DOHH2 (cell line): Measurements from ENCODE around the gene PPHLN1.

Source experiments
- H3F3A ChIP-seq: fragments of 200-600 bp; sonication (generic), shearing (Covaris generic); 2 replicates; pipeline ENCODE4 v1.6.0; 2016; ENCODE audit warnings: antibody characterized with exemption, mild to moderate bottlenecking; ENCODE audit not compliant: control insufficient read depth, insufficient read depth
- H3K27ac ChIP-seq: fragments of 200-600 bp; sonication (generic); 2 replicates; pipeline ENCODE4 v1.5.1; 2014; ENCODE audit warnings: low read depth, mild to moderate bottlenecking, low read length, moderate library complexity
- H3K27me3 ChIP-seq: fragments of 200-600 bp; sonication (generic); 2 replicates; pipeline ENCODE4 v1.6.1; 2014; ENCODE audit warnings: mild to moderate bottlenecking, low read length, mixed read lengths; ENCODE audit not compliant: control insufficient read depth
- H3K36me3 ChIP-seq: fragments of 200-600 bp; sonication (generic); 2 replicates; pipeline ENCODE4 v1.6.1; 2014; ENCODE audit warnings: mild to moderate bottlenecking, low read length, moderate library complexity, mixed read lengths; ENCODE audit not compliant: control insufficient read depth
- H3K4me1 ChIP-seq: fragments of 200-600 bp; sonication (generic); 2 replicates; pipeline ENCODE4 v1.6.1; 2014; ENCODE audit warnings: mild to moderate bottlenecking, low read length, mixed read lengths; ENCODE audit not compliant: control insufficient read depth
- H3K4me2 ChIP-seq: fragments of 200-600 bp; sonication (generic); 2 replicates; pipeline ENCODE4 v1.6.0; 2014; ENCODE audit warnings: mild to moderate bottlenecking, low read length, moderate library complexity
- H3K4me3 ChIP-seq: fragments of 200-600 bp; sonication (generic); 2 replicates; pipeline ENCODE4 v1.5.1; 2014; ENCODE audit warnings: mild to moderate bottlenecking, low read length, mixed read lengths
- H3K79me2 ChIP-seq: fragments of 200-600 bp; sonication (generic); 2 replicates; pipeline ENCODE4 v1.6.1; 2014; ENCODE audit warnings: mild to moderate bottlenecking, low read length, mixed read lengths; ENCODE audit not compliant: control insufficient read depth
- H3K9me2 ChIP-seq: fragments of 200-600 bp; sonication (generic); replicated peaks from 2 replicates; pipeline ENCODE4 v1.6.1; 2014; ENCODE audit warnings: mild to moderate bottlenecking, low read length, mixed read lengths; ENCODE audit not compliant: control insufficient read depth
- H3K9me3 ChIP-seq: fragments of 200-600 bp; sonication (generic); 2 replicates; pipeline ENCODE4 v1.6.1; 2014; ENCODE audit warnings: antibody characterized with exemption, low read length, mixed read lengths; ENCODE audit not compliant: control insufficient read depth, insufficient read depth
- H4K20me1 ChIP-seq: fragments of 200-600 bp; sonication (generic); 2 replicates; pipeline ENCODE4 v1.6.0; 2014; ENCODE audit warnings: low read depth, mild to moderate bottlenecking, antibody characterized with exemption, low read length, moderate library complexity; ENCODE audit not compliant: control insufficient read depth, insufficient read depth
- EZH2phosphoT487 ChIP-seq: fragments of 200-600 bp; sonication (generic); IDR thresholded peaks from 2 replicates; pipeline ENCODE4 v1.6.1; 2017; ENCODE audit warnings: borderline replicate concordance, mild to moderate bottlenecking, antibody characterized with exemption, low read length, moderate library complexity, mixed read lengths
- TF ChIP-seq, protein P1 (sequence below): fragments of 200-600 bp; sonication (generic); IDR thresholded peaks from one replicate; pipeline ENCODE4 v1.5.1; 2014; ENCODE audit warnings: antibody characterized with exemption, mild to moderate bottlenecking, low read depth, low read length; ENCODE audit not compliant: poor library complexity, severe bottlenecking

The PPHLN1 gene

DNA sequence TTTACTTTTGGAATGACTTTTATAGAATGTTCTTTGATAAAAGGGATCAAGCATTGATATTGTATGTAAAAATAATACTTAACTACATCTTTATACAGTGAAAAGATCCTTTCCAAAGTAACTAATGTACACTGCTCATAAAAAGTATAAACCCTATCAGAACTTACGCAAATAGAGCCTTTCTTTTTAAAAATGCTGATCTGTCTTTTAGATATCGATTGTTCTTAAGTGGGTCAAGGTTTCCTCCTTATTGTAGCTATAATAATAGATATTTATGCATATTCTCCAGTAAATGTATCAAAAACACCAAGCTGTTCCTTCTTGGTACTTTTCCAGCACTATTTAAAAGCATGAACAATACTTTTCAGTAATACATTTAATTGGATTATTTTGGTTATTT, 68.5 kb downstream of the PPHLN1 start:
- Histone ChIP-seq H3K4me2 (no peak overlapping the region), H3K79me2 (no peaks in the 10 kb centered on the region), H3K4me1 (peaks cover 20% of the 10 kb centered on the region), H3K9me2 (no peaks in the 10 kb centered on the region), H3K36me3 (peaks cover 43% of the 10 kb centered on the region), H3K9me3 (no peaks in the 10 kb centered on the region), H3K4me3 (no peak overlapping the region), H3K27ac (no peak overlapping the region), H3K27me3 (no peaks in the 10 kb centered on the region), H4K20me1 (no peaks in the 10 kb centered on the region), H3F3A (peaks cover 5% of the 10 kb centered on the region; the same call in 1 of the 2 replicates)
- TF ChIP-seq EZH2phosphoT487, result no peak
- TF ChIP-seq, protein P1, sequence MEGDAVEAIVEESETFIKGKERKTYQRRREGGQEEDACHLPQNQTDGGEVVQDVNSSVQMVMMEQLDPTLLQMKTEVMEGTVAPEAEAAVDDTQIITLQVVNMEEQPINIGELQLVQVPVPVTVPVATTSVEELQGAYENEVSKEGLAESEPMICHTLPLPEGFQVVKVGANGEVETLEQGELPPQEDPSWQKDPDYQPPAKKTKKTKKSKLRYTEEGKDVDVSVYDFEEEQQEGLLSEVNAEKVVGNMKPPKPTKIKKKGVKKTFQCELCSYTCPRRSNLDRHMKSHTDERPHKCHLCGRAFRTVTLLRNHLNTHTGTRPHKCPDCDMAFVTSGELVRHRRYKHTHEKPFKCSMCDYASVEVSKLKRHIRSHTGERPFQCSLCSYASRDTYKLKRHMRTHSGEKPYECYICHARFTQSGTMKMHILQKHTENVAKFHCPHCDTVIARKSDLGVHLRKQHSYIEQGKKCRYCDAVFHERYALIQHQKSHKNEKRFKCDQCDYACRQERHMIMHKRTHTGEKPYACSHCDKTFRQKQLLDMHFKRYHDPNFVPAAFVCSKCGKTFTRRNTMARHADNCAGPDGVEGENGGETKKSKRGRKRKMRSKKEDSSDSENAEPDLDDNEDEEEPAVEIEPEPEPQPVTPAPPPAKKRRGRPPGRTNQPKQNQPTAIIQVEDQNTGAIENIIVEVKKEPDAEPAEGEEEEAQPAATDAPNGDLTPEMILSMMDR, result no peak

DNA sequence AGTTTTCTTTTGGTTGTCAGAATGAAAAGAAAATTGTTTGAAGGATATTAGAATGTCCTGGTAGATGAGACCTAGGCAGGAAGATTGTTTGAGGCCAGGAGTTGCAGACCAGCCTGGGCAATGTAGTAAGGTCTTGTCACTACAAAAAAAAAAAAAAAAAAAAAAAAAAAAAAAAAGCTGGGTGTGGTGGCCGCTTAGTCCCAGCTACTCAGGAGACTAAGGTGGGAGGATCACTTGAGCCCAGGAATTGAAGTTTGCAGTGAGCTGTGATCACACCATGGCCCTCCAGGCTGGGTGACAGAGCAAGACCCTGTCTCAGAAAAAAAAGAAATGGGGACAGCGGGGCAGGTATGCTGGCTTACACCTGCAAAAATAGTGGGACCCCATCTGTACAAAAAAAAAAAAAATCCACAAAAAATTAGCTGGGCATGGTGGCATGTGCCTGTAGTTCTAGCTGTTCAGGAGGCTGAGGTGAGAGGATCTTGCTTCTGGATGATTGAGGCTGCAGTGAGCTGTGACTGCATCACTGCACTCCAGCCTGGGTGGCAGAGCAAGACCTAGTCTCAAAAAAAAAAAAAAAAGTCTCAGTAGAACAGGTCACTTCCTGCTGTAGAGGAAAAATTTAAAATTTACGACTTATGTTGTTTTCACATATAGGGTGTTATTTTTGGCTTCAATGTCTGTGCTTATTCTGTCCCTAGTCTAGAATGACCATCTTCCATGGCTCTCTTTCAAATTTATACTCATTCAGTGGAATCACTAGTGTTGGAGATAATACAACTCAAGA, 70.7 kb downstream of the PPHLN1 start:
- Histone ChIP-seq H3F3A (peaks cover 5% of the 10 kb centered on the region; the same call in 1 of the 2 replicates), H3K27me3 (no peaks in the 10 kb centered on the region), H3K9me3 (no peaks in the 10 kb centered on the region), H3K4me3 (no peak overlapping the region), H4K20me1 (no peaks in the 10 kb centered on the region), H3K9me2 (no peaks in the 10 kb centered on the region), H3K4me1 (peaks cover 18% of the 10 kb centered on the region), H3K27ac (no peak overlapping the region; the same call in 1 of the 2 replicates), H3K79me2 (no peaks in the 10 kb centered on the region), H3K4me2 (no peak overlapping the region), H3K36me3 (peaks cover 39% of the 10 kb centered on the region)
- TF ChIP-seq, protein P1, result no peak
- no peak for TF ChIP-seq EZH2phosphoT487

DNA sequence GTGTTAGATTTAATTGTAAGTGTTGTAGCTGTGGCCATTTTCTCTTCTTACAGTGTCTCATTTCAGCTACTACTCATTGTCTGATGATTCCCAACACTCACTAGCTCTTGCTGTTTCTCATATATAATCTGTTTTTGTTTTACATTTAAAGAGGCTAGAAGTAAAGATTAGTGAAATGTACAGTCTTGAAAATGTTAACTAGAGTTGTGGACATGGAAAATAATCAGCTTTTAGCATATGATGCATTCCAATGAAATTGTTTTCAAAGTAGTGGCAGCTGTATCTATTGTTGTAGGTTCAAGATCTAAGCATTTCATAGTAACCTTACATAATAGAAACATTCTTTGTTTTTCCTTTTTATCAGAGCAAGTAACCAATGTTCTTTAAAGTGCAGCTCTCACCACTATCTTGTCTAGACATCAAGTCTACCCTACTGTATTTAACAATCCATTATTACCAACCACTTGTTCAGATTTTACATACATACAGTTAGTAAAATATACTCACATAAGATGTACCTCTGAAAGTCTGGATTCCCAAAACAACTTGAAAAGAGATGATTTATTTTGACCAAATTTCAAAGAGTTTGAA, 76.9 kb downstream of the PPHLN1 start:
- Histone ChIP-seq H3K4me3 (no peak overlapping the region), H3K9me2 (no peaks in the 10 kb centered on the region), H3K27ac (no peak overlapping the region), H3K27me3 (no peaks in the 10 kb centered on the region), H3K4me1 (no peaks in the 10 kb centered on the region), H3K4me2 (no peak overlapping the region), H3K79me2 (no peaks in the 10 kb centered on the region), H3F3A (0 out of 2 replicates have a peak, but pooled peaks cover 2% of the 10 kb centered on the region), H3K9me3 (no peaks in the 10 kb centered on the region), H4K20me1 (no peaks in the 10 kb centered on the region), H3K36me3 (peaks cover 31% of the 10 kb centered on the region)
- no peak for TF ChIP-seq EZH2phosphoT487
- TF ChIP-seq, protein P1, result no peak
